GM10847 (cell line): ENCODE results near the gene DDI1.

Experiments used
- POLR2A ChIP-seq: IDR thresholded peaks from 2 replicates; pipeline ENCODE4 v1.6.1; 2011; ENCODE audit not compliant: insufficient read length; ENCODE audit errors: extremely low read depth

Gene DDI1

DNA sequence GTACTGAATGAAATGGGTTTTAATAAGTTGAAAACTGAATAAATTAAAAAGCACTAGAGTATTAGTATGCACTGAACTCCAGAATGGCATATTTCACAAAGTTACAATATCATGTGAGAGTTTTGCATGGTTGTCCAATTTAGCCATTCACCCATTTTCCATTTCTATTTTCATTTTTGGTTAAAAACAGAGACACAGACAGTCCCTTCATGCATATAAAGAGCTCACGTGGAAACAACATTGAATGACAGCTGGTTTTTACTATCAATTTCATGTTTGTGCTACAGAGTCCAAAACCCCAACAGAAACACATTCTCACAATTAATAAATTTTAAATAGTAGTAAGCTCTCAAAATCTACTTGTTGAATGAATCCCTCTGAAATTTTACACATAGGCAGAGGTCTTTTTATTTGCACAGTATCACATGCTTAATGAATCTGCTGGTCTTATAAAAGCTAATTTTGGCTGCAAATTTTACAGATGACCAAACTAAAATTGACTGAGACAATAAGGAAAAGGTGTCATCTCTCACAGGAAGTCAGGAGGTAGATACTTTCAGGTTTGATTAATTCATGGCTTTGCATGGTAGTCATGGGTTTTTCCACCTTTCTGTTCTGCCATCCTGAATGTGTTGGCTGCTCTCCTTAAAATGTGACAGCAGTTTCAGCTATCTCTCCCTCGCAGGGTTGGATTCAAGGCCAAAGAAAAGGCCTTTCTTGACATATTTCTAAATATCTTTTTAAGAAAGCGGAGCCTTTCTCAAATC is 20.6 kb upstream of the DDI1 start:
- no peak for TF ChIP-seq POLR2A

DNA sequence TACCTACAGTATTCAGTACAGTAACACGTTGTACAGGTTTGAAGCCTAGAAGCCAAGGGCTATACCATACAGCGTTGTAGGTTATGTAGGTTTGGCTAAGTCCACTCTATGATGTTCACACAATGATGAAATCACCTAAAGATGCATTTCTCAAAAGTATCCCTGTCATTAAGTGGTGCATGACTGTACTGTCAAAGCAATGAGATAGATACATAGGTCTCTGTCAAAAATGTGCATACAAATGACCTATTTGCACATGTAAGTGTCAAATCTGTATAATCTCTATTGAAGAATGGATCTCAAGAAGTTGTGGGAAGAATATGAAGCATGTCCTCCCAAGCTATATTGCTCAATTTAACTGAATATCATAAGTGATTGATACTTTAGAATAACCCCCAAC is 11.9 kb upstream of the DDI1 start:
- TF ChIP-seq POLR2A: no peak

DNA sequence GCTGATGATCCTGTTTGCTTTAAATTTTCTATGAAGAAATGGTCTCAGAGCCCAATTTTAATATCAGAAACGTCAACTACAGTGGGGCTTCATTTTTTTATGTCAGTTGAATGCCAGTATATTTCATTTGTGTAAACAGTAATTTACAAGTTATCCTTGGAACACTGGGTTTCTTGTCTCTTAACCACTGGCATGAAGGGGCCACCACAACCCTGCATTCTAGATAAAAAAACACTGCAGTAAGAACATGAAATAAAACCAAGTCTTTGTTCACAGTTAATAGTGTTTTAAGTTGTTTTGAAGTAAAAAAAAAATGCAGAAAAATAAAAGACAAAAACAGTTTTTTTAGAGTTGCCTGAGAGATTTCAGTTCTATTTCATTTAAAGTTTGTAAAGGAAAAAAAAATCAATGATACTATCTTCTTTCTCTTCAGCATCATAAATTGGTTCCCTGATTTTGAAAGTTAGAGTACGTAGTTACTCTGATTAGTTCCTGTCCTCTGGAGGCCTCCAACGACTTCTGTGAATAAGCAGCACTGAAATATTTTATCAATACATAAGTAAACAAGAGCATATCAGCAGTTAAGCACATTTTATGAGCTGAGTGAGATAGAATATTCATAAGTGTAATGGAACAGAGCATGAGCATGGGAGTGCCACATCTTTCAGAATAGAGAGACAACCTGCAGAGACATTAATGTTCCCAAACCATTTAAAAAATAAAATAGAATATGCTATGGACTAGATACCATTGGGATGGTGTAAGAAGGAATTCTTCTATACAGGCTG is 7.8 kb upstream of the DDI1 start:
- no peak for TF ChIP-seq POLR2A

DNA sequence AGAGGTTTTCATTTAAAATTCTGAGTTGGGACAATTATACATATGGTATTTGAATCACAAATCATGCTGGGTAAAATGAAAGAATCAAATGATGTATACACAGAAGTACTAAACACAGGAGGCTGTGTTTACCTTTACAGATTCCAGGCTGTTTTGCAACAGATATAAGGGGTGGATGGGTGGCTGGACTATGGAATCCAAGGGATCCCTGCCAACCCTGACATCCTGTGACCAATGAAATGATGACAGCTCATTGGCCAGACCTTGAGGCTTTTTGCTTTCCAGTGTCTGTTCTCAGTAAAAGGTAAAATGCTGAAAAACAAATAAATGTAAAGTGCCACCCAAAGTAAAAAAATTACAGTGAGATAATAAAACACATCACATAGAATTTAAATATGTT is 3.3 kb upstream of the DDI1 start:
- no peak for TF ChIP-seq POLR2A

DNA sequence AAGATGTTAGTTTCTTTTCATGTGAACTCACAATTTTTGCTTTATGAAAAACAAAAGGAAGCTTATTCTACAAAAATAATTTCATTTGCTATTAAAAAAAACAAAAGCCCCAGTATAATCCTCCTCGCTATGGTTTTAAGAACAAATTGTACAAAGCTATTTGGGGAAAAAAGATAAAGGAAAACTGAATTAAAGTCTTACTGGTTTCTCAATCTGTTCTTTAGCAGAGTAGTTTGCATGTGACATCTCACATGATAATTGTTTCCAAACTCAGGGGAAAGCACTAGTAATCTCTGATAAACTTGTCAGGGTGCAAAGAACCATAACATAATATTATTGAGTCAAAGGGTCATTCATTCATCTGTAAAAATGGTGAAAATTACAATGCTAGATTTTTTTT is 2.9 kb upstream of the DDI1 start:
- no peak for TF ChIP-seq POLR2A

DNA sequence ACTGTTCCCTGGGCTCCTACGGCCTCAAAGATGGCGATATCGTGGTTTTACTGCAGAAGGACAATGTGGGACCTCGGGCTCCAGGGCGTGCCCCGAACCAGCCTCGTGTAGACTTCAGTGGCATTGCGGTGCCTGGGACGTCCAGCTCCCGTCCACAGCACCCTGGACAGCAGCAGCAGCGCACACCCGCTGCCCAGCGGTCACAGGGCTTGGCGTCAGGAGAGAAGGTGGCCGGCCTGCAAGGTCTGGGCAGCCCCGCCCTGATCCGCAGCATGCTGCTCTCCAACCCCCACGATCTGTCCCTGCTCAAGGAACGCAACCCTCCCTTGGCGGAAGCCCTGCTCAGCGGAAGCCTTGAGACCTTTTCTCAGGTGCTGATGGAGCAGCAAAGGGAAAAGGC is 555 bp downstream of the DDI1 start:
- no peak for TF ChIP-seq POLR2A

DNA sequence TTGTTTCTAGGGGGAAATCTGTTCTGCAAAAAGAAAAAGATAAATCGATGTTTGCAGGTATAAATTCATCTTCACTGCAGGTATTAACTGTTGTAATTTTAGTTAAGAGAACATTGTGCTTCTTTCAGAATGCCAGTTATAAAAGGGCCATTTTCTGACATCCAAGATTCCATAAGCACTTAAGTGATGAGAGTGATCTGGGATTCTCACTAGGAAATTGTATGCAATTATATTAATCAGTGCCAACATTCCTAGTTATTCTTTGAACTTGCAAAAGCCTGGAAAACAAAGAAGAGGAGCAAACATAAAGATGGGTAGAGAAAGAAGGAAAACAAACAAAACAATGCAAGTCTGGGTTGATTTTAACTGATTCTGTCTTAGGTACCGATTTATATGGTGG is 5.4 kb downstream of the DDI1 start:
- no peak for TF ChIP-seq POLR2A

DNA sequence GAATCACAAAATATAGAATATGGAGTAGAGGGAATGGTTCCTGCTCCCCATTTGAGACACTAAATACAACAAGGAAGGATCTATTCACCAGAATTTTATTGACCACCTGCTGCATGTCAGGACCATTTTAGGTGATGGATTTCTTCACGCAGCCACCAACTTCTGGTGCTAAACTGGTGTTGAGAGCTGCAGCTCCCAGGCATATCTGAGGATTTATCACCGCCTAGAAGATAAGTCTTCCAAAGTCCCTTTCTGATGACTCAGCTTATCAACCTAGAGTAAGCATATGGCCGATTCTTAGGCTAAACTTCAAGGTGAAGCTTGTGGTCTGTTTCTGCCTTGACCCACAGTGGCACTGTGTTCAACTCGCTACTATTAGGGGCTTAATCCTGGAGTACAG is 6.7 kb downstream of the DDI1 start:
- no peak for TF ChIP-seq POLR2A

DNA sequence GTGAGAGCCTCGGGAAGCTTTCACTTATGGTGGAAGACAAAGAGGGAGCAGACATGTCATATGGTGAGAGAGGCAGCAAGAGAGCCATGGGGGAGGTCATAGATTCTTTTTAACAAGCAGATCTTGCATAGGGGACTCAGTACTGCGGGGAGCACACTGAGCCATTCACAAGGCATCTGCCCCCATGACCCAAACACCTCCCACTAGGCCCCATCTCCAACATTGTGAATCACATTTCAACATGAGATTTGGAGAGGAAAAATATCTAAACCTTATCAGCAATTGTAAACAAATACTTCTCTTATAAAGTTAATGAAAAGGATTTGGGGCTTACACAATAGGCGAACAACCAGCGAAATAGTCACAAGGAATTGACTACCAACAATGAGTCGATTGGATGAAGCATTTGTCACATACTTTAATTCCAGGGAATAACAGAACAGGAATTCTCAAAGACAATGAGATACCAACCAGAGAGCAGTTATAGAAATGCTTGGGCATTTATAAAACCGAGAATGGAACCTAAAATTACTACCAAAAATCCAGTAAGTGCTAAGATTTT is 7.3 kb downstream of the DDI1 start:
- TF ChIP-seq POLR2A: no peak

DNA sequence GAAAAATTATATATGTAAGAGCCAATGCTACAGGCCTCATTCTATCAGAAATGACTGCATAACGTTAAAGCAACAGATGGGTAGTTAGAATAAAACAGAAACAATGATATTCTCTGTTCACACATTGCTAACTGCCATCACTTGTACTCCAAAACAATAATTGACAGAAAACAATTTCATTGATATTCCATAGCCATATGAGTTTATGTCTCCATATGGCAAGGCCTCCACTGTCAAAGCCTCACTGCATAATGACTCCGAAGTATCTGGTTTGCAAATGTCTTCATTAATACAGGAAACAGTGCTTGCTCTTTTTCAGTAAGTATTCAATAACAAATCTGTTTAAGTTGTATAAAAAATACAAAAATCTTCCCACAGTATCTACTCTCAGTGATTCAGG is 9.9 kb downstream of the DDI1 start:
- no peak for TF ChIP-seq POLR2A

DNA sequence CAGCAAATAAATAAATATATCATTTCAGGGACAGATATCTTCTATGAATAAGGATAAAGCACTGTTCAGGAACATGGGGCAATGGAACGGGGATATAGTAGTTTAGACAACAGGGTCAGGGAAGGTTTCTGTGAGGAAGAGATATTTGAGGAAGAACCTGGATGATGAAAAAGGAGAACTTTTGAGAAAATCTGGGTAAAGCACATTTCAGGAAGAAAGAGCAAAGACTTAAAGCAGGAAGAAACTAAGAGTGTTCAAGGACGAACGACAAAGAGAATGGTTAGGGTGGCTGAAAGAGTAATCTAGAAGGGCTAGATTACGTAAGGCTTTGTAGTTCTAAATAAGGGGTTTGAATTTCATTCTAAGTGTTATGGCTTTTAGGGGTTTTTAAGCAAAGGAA is 12.7 kb downstream of the DDI1 start:
- TF ChIP-seq POLR2A: no peak

DNA sequence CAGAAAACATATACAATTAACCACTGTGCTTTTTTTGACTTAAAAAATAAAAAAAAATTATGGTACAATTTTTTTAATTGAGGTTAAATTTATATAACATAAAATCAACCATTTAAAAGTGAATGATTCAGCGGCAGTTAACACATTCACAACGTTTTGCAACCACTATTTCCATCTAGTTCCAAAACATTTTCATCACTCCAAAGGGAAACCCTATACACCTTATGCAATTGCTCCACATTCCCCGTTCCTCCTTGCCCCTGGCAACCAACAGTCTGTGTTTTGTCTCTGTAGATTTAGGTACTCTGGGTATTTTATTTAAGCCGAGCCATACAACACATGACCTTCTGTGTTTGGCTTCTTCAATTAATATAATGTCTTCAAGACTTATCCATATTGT is 15.3 kb downstream of the DDI1 start:
- TF ChIP-seq POLR2A: no peak

DNA sequence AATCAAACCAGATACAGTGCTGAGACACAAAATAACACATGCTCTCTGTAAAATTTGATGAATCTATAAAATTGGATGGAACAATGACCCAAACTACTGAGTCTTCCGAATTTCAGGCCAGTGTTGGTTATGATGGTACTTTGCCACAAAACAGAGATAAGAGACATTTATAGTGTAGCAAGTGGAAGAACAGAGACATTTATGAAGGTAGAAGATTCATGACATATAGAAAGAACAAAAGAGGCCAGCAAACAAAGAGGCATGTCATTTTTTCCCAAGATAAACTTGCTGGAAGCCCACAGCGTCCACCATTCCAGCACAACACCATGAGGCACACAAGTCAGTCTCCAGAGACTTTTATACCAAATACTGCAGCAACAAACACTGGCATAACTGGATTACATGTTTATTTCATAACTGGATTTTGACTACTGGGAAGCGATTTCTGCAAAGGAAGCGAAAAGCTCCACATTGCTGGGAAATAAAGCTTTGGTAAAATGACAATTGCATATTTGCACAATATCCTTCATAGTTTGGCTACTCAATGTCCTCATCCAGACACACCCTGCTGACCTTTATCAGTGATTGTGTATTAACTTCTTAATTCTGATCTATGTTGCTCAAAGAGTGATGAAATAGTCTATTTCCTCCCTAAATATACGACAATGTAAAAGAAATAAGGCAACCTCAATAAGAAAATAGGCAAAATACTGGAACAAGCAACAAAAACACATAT is 17.5 kb downstream of the DDI1 start:
- TF ChIP-seq POLR2A: no peak

DNA sequence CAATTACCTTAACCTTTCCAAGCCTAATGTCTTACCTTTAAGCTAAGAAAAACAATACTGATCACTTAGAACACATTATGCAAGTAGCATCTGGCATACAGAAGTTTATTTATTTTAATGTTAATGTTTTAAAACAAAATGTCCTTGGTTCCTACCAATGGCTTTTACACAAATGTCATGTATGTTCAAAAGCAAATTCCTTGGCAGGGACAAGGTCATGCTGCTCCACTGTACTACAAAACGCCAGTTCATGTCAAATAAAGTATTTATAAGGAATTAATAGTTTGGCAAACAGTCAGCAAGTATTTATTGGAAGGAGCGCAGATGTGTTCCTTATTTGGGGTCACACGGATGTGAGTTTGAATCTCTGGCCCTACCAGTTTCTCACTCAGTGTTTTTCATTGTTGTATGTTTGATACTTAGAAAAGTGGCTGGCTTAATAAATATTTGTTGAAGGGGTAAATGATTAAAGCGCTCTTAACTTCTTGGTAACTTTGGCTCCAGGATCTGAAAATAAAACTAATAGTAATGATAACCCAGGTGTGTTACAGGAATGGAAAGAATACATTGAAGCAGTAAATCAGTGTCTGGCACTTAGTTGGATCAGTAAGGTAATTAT is 18.6 kb downstream of the DDI1 start:
- no peak for TF ChIP-seq POLR2A

DNA sequence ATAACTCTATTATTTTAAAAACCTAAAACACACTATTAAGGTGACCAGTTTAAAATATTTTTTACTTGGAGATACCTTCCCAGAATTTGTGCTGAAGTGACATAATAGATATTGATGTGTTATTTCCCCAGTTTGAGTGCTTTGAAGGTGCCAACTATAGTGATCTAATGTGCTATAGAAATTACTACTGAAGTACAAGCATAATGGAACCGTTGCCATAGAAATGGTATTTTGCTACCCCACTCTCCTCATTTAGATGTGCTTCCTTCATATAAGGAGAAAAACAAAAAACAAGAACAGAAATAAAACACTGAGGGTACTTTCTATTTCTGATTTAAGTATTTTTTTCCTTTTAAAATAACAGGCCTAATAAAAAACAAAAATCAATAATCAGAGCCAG is 19.2 kb downstream of the DDI1 start:
- TF ChIP-seq POLR2A: no peak

DNA sequence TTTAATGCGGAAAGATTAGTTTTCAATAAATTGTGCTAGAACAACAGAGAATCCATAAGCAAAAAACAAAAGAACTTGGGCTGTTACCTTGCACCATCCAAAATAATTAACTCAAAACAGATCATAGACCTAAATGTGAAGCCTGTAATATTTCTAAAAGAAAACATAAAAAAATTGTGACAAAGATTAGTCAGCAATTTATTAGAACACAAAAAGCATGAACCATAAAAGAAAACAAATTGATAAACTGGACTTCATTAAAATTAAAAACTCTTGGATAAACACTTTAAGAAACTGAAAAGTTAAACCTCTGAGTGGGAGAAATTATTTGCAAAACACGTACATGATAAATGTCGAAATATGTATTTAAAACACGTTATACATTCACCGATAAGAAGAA is 21.5 kb downstream of the DDI1 start:
- TF ChIP-seq POLR2A: no peak

DNA sequence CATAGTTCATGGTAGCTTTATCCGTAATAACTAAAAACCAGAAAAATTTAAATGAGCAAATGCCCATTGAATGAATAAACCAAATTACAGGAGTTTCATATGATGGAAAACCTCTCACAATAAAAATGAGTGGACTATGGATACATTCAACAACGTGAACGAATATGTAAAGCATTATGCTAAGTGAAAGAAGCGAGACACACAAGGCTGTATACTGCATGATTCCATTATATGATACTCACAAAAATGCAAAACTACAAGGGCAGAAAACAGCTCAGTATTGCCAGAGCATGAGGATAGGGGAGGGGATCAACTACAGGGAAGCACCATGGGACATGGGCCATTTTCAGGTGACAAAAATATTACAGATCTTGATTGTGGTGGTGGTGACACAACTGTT is 22.2 kb downstream of the DDI1 start:
- TF ChIP-seq POLR2A: no peak
